Progenitor cell of endocrine pancreas (in vitro differentiated cells): ENCODE data around the gene SAMD4A. TPM values are rescaled to one million over a fixed set of nuclear protein-coding genes. Genes with fewer than 3 reads are reported as not detected.
A peak's percentile ranks its signal among the peaks of the same experiment; 100 is the strongest.

ENCODE experiments used
- DNase-seq: peaks from one replicate; pipeline ENCODE4 v3.0.0; 2021; ENCODE audit warnings: low spot score; ENCODE audit not compliant: unreplicated experiment
- H3K27ac Mint-ChIP-seq: 2 replicates; pipeline ENCODE4 v1.8.0; 2021; ENCODE audit warnings: mild to moderate bottlenecking, moderate library complexity, mixed read lengths
- H3K27me3 Mint-ChIP-seq: 2 replicates; pipeline ENCODE4 v1.8.0; 2021; ENCODE audit warnings: mixed read lengths
- H3K36me3 Mint-ChIP-seq: 2 replicates; pipeline ENCODE4 v1.8.0; 2022; ENCODE audit warnings: mixed read lengths; ENCODE audit not compliant: insufficient read depth
- H3K4me1 Mint-ChIP-seq: 2 replicates; pipeline ENCODE4 v1.8.0; 2021; ENCODE audit warnings: low read depth, mixed read lengths
- H3K4me3 Mint-ChIP-seq: 2 replicates; pipeline ENCODE4 v1.8.0; 2021; ENCODE audit warnings: low read depth, mild to moderate bottlenecking, moderate library complexity, mixed read lengths
- H3K9me3 Mint-ChIP-seq: 2 replicates; pipeline ENCODE4 v1.8.0; 2021; ENCODE audit warnings: low read depth, mixed read lengths
- CTCF ChIP-seq: fragments of 200-600 bp; sonication (generic); IDR thresholded peaks from one replicate; pipeline ENCODE4 v1.5.0; 2021; ENCODE audit warnings: antibody characterized with exemption, mild to moderate bottlenecking; ENCODE audit not compliant: unreplicated experiment
- total RNA-seq: library from RNA; stranded (reverse); gene quantifications from 2 replicates; pipeline ENCODE4 v1.2.1, GENCODE V29; 2021

SAMD4A gene
- total RNA-seq, 1 donor from 2014 or later = 9.1 TPM

- H3K36me3 Mint-ChIP-seq = peaks cover 1% of the 10 kb centered on the region
- H3K4me1 Mint-ChIP-seq = no peaks in the 10 kb centered on the region
- H3K9me3 Mint-ChIP-seq = no peaks in the 10 kb centered on the region
- no peak overlapping the region for H3K27ac Mint-ChIP-seq
- no peak overlapping the region for H3K4me3 Mint-ChIP-seq
- TF ChIP-seq CTCF = no peak
- H3K27me3 Mint-ChIP-seq = peaks cover 3% of the 10 kb centered on the region
- DNase-seq = no peak
These were observed 214.2 kb downstream of the SAMD4A start for GRCh38 chr14:54781080-54781479.

GRCh38 chr14:54781961-54782750, 215.2 kb downstream of the SAMD4A start:
- DNase-seq = no peak
- TF ChIP-seq CTCF = no peak
- H3K4me3 Mint-ChIP-seq = no peak overlapping the region
- no peak overlapping the region for H3K27ac Mint-ChIP-seq
- H3K9me3 Mint-ChIP-seq = no peaks in the 10 kb centered on the region
- H3K4me1 Mint-ChIP-seq = no peaks in the 10 kb centered on the region
- H3K27me3 Mint-ChIP-seq = peaks cover 3% of the 10 kb centered on the region
- H3K36me3 Mint-ChIP-seq = peaks cover under 1% of the 10 kb centered on the region

- peak; percentile 50 for TF ChIP-seq CTCF
- Mint-ChIP-seq H3K9me3 (no peaks in the 10 kb centered on the region), H3K4me1 (no peaks in the 10 kb centered on the region), H3K27me3 (peaks cover 3% of the 10 kb centered on the region), H3K4me3 (no peak overlapping the region), H3K36me3 (no peaks in the 10 kb centered on the region), H3K27ac (no peak overlapping the region)
- no peak for DNase-seq
These were observed 216.1 kb downstream of the SAMD4A start for GRCh38 chr14:54782751-54783659.

GRCh38 chr14:54783660-54784015, 216.7 kb downstream of the SAMD4A start:
- no peak for DNase-seq
- no peaks in the 10 kb centered on the region for H3K4me1 Mint-ChIP-seq
- H3K9me3 Mint-ChIP-seq = no peaks in the 10 kb centered on the region
- H3K27me3 Mint-ChIP-seq = peaks cover 3% of the 10 kb centered on the region
- no peak for TF ChIP-seq CTCF
- H3K4me3 Mint-ChIP-seq = no peak overlapping the region
- H3K36me3 Mint-ChIP-seq = no peaks in the 10 kb centered on the region
- peak overlapping the region; percentile 53 for H3K27ac Mint-ChIP-seq

- no peak for DNase-seq
- peaks cover 3% of the 10 kb centered on the region for H3K27me3 Mint-ChIP-seq
- TF ChIP-seq CTCF = no peak
- H3K27ac Mint-ChIP-seq = peak overlapping the region; percentile 53
- no peaks in the 10 kb centered on the region for H3K4me1 Mint-ChIP-seq
- H3K9me3 Mint-ChIP-seq = no peaks in the 10 kb centered on the region
- H3K36me3 Mint-ChIP-seq = no peaks in the 10 kb centered on the region
- no peak overlapping the region for H3K4me3 Mint-ChIP-seq
These were observed 217.1 kb downstream of the SAMD4A start for GRCh38 chr14:54784060-54784459.
